Temporal lobe (tissue), 2 donors: Measurements from ENCODE around the gene CAPG. TPM values are rescaled to one million over a fixed set of nuclear protein-coding genes. Genes with fewer than 3 reads are reported as not detected.

ENCODE experiments used
- small RNA-seq: library from RNA; depleted of rRNA; stranded (forward); fragments of <200 nt; gene quantifications from one replicate; pipeline ENCODE3, GENCODE V24; 2014; ENCODE audit warnings: low replicate concordance
- total RNA-seq: library from RNA; depleted of rRNA; stranded (reverse); fragments of >200 nt; gene quantifications from one replicate; pipeline ENCODE4 v1.2.3, GENCODE V29; 2014

Gene CAPG
- total RNA-seq, 1 donor from 2014 or later, result 7.6 TPM

Small RNAs within 50 kb of the gene (small RNA-seq; reads per million reads assigned to genes)
- not detected for gene AC062037.1
- not detected for gene AC062037.2
- gene RF00019, result not detected
- not detected for gene RN7SL113P
- gene RN7SL251P, result not detected

Other genes starting within 250 kb of the CAPG start
- gene TGOLN2, start 82.4 kb downstream of the CAPG start, total RNA-seq, result 44.0 TPM
- gene RETSAT, start 55.8 kb downstream of the CAPG start, total RNA-seq, result 10.3 TPM
- 19.7 TPM for gene ELMOD3, start 55.6 kb downstream of the CAPG start, total RNA-seq
- 0.74 TPM for gene SH2D6, start 8.3 kb upstream of the CAPG start, total RNA-seq
- 66.4 TPM for gene MAT2A, start 128.8 kb upstream of the CAPG start, total RNA-seq
- 13.3 TPM for gene GGCX, start 151.1 kb upstream of the CAPG start, total RNA-seq
- 0.74 TPM for gene VAMP8, start 167.2 kb upstream of the CAPG start, total RNA-seq
- gene VAMP5, start 174.1 kb upstream of the CAPG start, total RNA-seq, result 3.4 TPM
- gene RNF181, start 185.4 kb upstream of the CAPG start, total RNA-seq, result 38.8 TPM
- 4.2 TPM for gene TMEM150A, start 192.3 kb upstream of the CAPG start, total RNA-seq
- gene C2orf68, start 201.7 kb upstream of the CAPG start, total RNA-seq, result 16.0 TPM
- 30.7 TPM for gene USP39, start 205.8 kb upstream of the CAPG start, total RNA-seq